HG03108 (cell line): Measurements from ENCODE around the gene RAE1.

ENCODE experiments used
- ATAC-seq: cut with Tn5 transposase; IDR thresholded peaks from one replicate; pipeline ENCODE4 v1.9.1; 2021; ENCODE audit warnings: moderate library complexity; ENCODE audit not compliant: unreplicated experiment

The RAE1 gene, protein sequence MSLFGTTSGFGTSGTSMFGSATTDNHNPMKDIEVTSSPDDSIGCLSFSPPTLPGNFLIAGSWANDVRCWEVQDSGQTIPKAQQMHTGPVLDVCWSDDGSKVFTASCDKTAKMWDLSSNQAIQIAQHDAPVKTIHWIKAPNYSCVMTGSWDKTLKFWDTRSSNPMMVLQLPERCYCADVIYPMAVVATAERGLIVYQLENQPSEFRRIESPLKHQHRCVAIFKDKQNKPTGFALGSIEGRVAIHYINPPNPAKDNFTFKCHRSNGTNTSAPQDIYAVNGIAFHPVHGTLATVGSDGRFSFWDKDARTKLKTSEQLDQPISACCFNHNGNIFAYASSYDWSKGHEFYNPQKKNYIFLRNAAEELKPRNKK

GRCh38 chr20:57351042-57351783 lies at the start of gene RAE1:
RAE1 (plus strand) TSS chr20:57351255; CDS start chr20:57354039, 2,784 bp downstream.
- ATAC-seq = peak; percentile 74

DNA sequence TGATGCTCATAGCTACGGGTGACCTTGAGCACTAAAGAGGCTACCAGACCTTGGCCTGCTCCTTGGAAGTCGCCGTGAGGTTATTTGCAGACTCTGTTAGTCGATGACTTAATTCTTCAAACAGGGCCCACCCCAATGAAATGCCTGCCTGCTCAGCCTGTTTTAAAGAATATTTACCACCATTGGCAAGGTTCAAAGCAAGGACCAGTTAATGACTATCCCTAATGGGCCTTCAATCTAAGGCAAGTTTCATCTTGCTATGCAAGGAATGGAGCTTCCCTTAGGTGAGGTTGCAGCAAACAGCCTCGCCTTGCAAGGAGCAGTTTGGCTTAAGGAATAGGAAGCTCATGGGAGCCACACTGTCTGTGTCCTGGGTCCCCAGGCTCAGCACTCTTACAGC lies 44.3 kb upstream of the RAE1 start:
- ATAC-seq = no peak

DNA sequence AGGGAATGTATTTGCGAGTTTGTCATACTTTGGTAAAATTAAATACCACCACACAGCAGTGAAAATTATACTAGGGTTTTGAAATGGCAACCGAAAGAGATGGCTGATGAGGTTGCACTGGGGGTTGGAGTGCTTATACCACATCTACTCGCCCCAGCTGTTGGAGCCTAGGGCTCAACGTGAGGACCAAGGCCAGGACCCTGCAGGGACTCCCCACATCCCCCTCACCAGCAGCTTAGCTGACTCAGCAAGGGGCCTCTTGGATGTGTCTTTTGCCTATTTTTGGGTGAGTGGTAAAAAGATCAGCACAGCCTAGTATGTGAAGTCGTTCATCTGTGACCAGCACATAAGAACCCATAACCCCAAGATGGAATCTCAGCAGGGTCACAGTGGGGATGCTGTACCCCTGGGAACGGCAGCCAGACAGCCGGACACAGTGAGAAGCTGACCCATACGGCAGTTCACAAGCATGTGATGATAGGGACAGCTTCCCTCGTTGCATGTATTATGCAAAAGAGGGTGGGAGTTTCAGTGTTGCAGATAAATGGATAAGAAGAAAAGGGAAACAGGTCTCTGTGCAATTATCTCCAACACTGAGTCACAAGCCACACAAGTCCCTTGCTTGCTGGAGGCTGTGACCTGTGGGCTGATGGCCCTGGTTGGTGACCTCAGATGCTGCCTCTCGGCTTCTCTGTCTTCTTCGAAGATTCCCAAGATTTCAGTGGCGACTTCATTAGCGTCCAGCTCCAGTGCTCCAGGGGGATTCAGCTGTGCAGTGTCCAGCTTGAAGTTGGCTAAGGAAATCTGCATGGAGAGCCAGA lies 42.4 kb upstream of the RAE1 start:
- ATAC-seq = no peak

DNA sequence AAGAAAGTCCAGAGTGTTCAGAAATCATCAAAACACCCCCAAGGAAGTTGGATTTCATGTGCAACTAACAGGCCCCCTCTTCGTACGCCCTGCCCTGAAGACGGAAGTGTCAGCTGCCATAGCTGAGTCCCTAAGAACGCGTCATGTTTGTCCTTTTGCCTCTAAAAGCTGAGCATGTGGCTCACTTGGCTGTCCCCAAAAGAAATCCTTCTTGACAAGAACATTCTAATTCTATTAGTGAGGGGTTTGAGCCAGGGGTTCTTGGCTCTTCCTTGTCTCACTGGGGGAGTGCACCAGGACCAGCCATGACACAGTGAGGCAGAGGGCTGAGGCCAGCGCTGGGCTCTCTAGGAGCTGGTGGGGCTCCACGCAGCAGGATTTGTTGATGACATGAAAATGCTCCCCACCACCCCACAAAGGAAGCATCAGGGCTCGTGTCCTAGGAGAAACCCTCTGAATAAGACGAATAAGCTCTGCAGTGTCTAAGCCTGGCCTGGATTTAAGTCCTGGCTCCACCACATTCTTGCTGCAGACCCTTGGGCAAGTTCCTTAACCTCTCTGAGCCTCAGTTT lies 41.4 kb upstream of the RAE1 start:
- no peak for ATAC-seq

GRCh38 chr20:57310821-57311514 lies 40.1 kb upstream of the RAE1 start:
- ATAC-seq = no peak

GRCh38 chr20:57312138-57312537 lies 38.9 kb upstream of the RAE1 start:
- no peak for ATAC-seq

DNA sequence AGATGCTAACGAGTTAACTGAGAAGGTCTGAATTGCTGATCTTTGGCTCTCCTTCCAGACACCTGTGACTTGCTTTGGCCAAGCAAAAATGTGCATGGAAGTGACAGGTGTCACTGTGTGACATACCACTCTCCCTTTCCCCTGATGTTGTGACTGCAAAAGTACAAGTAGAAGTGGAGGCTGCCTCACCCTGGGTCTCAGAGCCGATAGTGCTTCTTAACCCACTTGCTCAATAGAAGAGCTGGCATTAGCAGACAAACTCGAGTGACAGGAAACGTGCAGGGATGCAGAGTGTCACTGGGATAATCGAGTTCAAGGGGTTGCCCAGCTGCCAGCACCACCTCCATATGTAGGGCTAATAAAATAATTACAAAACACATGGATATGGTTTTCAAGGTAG lies 37.8 kb upstream of the RAE1 start:
- ATAC-seq = no peak

DNA sequence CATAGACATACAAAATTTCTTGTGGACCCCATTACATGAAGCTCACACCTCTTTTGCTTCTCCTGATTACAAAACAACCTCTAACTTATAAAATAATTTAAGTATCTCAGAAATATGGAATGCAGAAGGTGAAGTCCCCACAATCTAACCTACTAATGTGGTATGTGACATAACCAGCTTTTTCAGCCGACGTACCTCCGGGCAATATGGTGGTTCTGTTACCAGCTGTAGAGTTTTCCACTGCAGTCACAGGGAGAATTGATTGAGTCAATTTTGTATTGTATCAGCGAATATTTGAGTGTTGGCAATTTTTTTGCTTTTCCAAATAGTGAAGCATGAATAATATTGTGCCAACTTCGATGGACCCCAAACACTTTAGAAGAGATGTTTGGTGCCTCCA lies 37.1 kb upstream of the RAE1 start:
- no peak for ATAC-seq

DNA sequence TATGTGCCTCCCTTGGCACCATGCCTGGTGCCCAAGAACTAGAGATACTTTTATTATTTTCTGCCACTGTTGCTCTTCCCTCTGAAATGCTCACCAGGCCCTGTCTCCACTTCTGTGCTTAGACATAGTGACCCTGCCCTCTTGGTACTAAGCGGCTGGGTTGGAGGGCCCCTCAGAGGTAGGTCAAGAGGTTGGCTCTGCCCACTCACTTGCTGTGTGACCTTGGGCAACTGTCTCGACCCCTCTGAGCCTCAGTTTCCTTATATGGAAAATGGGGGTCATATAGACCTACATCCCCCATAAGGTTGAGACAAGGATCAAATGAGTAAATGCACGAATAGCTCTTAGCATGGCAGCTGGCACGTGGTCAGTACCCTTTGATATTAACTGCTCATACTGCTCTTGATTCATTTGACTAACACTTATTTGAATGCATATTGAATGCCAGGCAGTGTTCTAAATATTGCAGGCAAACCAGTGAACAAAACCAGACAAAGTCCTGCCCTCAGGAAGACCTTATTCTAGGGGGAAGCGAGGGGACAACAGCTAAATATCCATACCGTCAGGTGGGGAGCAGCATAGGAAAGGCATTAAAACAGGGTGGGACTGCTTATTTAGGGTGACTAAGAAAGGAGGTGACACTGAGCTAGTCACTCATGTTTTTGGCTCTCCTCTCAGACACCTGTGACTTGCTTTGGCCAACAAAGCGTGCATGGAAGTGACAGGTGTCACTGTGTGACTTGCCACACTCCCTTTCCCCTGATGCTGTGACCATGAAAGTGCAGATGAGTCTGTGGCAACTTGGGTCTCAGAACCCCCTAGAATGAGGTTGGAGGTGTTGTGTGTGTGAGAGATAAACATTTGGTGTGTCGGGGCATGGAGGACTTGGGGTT lies 35.7 kb upstream of the RAE1 start:
- no peak for ATAC-seq

DNA sequence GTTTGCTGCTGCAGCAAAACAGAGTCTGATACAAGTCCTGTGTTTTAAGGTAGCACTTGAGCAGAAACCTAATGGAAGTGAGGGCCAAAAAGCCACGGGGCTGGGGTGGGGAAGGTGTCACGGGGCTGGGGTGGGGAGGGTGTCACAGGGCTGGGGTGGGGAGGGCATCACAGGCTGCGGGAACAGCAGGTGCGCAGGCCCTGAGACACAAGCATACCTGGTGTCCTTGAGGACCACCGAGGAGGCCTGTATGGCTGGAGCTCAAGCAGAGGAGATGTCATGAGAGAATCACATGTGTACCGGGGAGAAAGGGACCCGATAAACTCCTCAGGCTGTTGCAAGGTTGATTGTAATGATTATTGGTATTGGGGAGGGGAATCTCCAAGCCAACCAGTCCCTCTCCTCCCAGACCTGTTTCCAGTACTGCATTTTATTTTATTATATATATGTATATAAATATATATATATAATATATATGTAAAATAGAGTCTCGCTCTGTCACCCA lies 35.0 kb upstream of the RAE1 start:
- ATAC-seq = no peak

DNA sequence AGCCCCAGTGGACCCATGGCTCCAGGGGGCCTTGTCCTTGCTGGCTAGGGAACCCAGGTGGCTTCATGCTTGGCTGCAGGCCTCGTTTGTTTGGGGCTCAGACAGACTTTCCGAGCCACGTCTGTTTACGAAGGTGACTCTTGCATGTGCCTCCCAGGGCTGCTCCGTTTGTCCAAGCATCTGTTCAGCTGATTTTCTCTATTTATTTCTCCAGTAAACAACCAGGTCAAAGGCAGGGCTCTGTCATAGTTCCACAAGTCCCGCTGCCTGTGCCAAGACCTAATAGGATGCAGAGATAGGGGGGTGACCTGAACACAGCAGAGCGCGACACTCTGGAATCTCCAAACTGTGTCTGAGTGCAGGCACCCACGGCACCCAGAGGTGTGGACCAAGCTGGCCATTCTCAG lies 34.3 kb upstream of the RAE1 start:
- ATAC-seq = no peak

DNA sequence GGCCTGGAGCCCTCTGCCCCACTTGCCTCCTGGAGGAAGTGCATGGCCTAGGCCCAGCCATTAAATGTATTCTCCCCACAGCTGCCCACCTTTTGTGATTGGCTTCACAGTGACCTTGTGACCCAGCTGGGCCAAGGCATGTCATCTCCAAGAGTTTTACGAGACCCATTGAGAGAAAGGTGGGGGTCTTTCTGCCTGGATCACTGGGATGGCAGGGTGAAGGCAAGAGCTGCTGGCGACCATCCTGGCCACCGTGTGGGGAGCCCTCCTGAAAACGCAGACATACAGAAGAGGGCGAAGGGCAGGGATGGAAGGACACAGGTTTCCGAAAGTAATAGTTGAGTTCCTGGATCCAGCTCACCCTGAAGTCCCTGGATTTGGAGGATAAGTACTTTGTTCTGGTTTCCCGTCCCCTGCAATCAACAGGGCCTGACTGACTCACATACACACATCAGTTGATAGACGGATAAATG lies 33.7 kb upstream of the RAE1 start:
- ATAC-seq = no peak

DNA sequence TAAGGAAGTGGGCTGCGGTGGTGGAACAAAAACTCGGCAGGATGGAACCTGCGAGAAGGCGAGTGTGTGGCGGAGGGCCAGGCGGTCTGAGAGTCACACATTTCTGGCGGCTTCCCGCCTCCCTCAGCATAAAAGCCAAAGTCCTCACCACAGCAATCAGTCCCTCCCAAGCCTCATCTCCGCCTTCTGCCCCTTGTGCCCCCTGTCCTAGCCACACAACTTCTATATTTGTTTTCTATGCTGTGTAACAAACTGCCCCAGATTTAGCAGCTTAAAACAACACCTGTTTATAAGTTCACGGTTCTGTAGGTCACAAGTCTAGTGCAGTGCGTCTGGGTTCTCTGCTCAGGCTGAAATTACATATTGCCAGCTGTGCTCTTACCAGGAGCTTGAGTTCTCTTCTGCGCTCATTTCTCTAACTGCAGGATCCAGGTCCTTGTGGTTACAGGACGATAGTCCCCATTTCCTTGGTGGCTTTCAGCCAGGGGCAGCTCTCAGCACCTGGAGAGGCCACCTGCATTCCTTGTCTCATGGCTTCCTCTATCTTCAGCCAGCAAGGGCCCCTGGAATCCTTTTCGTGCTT lies 33.2 kb upstream of the RAE1 start:
- ATAC-seq = no peak

- ATAC-seq = no peak
Observed at GRCh38 chr20:57319584-57319983, 31.5 kb upstream of the RAE1 start.

- ATAC-seq = no peak
Observed at GRCh38 chr20:57320358-57320757, 30.7 kb upstream of the RAE1 start.

- ATAC-seq = no peak
Observed at GRCh38 chr20:57321142-57321541, 29.9 kb upstream of the RAE1 start.

- no peak for ATAC-seq
Observed at GRCh38 chr20:57322476-57322875, 28.6 kb upstream of the RAE1 start.

DNA sequence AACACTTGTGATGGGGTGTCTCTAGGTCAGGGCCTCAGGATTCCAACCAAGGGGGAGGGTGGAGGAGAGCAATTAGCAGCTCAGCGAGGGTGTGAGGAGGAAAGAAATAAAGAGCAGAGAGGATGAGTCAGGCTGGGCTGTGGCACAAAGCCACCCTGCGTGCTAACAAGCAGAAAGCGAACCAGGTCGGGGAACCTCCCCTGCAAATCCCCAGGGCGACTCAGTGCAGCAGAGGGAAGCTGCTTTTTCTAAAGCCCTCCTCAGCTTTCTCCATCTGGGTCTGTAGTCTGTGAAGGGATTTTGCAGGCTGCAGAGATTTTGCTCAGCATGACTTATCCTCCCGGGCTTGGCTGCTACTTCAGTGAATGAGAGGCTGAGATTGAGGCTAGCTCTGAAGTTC lies 28.0 kb upstream of the RAE1 start:
- ATAC-seq = no peak
